ENCODE measurements around the gene DNAH14.

DNA sequence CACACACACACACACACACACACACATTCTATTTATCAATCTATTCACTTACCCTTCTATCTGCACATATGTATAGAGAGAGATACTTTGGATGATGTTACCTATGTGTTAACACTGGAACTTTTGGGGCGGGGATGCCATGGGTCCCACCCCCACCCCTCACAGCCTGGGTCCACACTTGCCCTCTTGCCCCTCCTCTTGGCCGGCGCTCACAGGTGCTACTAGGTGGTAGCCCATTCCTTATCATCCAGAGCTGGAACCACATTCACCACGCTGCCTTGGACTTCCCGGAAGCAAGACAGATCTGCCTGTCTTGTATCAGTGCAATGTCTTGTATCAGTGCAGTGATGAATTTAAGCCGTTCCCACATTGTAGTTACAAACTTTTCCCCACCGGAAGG, 413.2 kb downstream of the DNAH14 start:
- TF ChIP-seq SPI1 (IDR thresholded peaks at IDR 0.05; ENCODE audit: low read depth, low read length) (no peak), POLR2A (IDR thresholded peaks at IDR 0.05; ENCODE audit: low read depth, low read length) (no peak), TAF1 (IDR thresholded peaks at IDR 0.05; ENCODE audit: low read depth, low read length) (no peak), POU2F2 (IDR thresholded peaks at IDR 0.05; ENCODE audit: low read depth, low read length) (no peak), POLR2AphosphoS5 (IDR thresholded peaks at IDR 0.05; ENCODE audit: low read depth, low read length) (no peak), PAX5 (IDR thresholded peaks at IDR 0.05; ENCODE audit: insufficient read depth, low read length, severe bottlenecking) (no peak)
